Esophagus muscularis mucosa (tissue), 4 donors: Measurements from ENCODE around the gene LMAN2.

Experiments used
- CTCF ChIP-seq, 3 experiments: fragments of 200-600 bp in 2 of 3; fragments of 450-650 bp in 1 of 3; sonication (generic) in 2 of 3; IDR thresholded peaks; one replicate each; pipeline ENCODE4 v1.5.1; 2017 to 2019; ENCODE audit warnings: antibody characterized with exemption in 3 of 3, mild to moderate bottlenecking in 2 of 3, moderate library complexity in 1 of 3
- EP300 ChIP-seq: sonication (generic); formaldehyde crosslinking; IDR thresholded peaks from one replicate; pipeline ENCODE4 v1.6.1; 2017; ENCODE audit warnings: antibody characterized with exemption
- POLR2A ChIP-seq: fragments of 450-650 bp; IDR thresholded peaks from one replicate; pipeline ENCODE4 v1.6.1; 2017; ENCODE audit warnings: antibody characterized with exemption, moderate library complexity, mild to moderate bottlenecking, low read depth
- POLR2AphosphoS5 ChIP-seq, 2 donors: sonication (generic); formaldehyde crosslinking; IDR thresholded peaks; one replicate each; pipeline ENCODE4 v1.6.1; 2017; ENCODE audit warnings: antibody characterized with exemption in 2 of 2

GRCh38 chr5:177290816-177291596, 60.5 kb downstream of the LMAN2 start:
- TF ChIP-seq POLR2A (no peak), CTCF (IDR thresholded peaks at IDR 0.05) (no peak), POLR2AphosphoS5 (IDR thresholded peaks at IDR 0.05) (no peak), EP300 (no peak)
